Upper lobe of left lung (tissue), 6 donors: ENCODE measurements around the gene PAPPA. TPM values are rescaled to one million over a fixed set of nuclear protein-coding genes. Genes with fewer than 3 reads are reported as not detected.

ENCODE experiments used
- ATAC-seq, 2 donors: fragments of 200-7000 bp; cut with Tn5 transposase; one replicate each; pipeline ENCODE4 v1.9.1; 2022; ENCODE audit warnings: mild to moderate bottlenecking in 2 of 2, moderate library complexity in 2 of 2; ENCODE audit not compliant: low FRiP score in 2 of 2
- DNase-seq, 2 donors: peaks; one replicate each; pipeline ENCODE4 v3.0.0-alpha.2; 2019 to 2020
- H3K27ac ChIP-seq, 4 donors: fragments of 200-600 bp; sonication (generic); one replicate each; pipeline ENCODE4 v1.5.1; 2016 to 2019
- H3K27me3 ChIP-seq, 4 donors: fragments of 200-600 bp; sonication (generic); one replicate each; pipeline ENCODE4 v1.5.1; 2017 to 2019
- H3K36me3 ChIP-seq, 4 donors: fragments of 200-600 bp; sonication (generic); one replicate each; pipeline ENCODE4 v1.5.1; 2016 to 2019
- H3K4me1 ChIP-seq, 4 donors: fragments of 200-600 bp; sonication (generic); one replicate each; pipeline ENCODE4 v1.5.1; 2018 to 2019
- H3K4me3 ChIP-seq, 4 donors: fragments of 200-600 bp; sonication (generic); one replicate each; pipeline ENCODE4 v1.5.1; 2017 to 2019; ENCODE audit warnings: mild to moderate bottlenecking in 2 of 4, moderate library complexity in 1 of 4
- H3K9me3 ChIP-seq, 4 donors: fragments of 200-600 bp; sonication (generic); one replicate each; pipeline ENCODE4 v1.5.1; 2018 to 2019
- EP300 ChIP-seq, 4 donors: sonication (generic); formaldehyde crosslinking; IDR thresholded peaks; one replicate each; pipeline ENCODE4 v1.5.1; 2017; ENCODE audit warnings: antibody characterized with exemption in 4 of 4, control low read depth in 2 of 4
- POLR2A ChIP-seq, 4 donors: fragments of 450-650 bp; IDR thresholded peaks; one replicate each; pipeline ENCODE4 v1.5.1; 2016 to 2017; ENCODE audit warnings: antibody characterized with exemption in 4 of 4, mild to moderate bottlenecking in 2 of 4
- POLR2AphosphoS5 ChIP-seq, 2 donors: sonication (generic); formaldehyde crosslinking; IDR thresholded peaks; one replicate each; pipeline ENCODE4 v1.5.1; 2017; ENCODE audit warnings: antibody characterized with exemption in 2 of 2
- WGBS, 2 donors: methylation state at CpG; one replicate each; pipeline ENCODE4 v1.1.5; 2017 to 2018; 5-methylcytosine and 5-hydroxymethylcytosine counted together
- total RNA-seq, 6 donors: library from RNA; depleted of rRNA in 4 of 6; stranded (reverse); fragments of >200 nt in 4 of 6; gene quantifications; one replicate each; pipeline versions ENCODE4 v1.1.0 to v1.2.1, GENCODE V29; 2016 to 2021
- TF ChIP-seq, protein P1 (sequence below), 6 experiments: fragments of 450-650 bp in 4 of 6; fragments of 200-600 bp in 2 of 6; sonication (generic) in 2 of 6; IDR thresholded peaks; one replicate each; pipeline ENCODE4 v1.5.1; 2016 to 2019; ENCODE audit warnings: antibody characterized with exemption in 6 of 6
- donor health status: DM: no; HTN: no; CAD: no; lungs with moderate emphysema.
- donor health status: DM: no; HTN: yes; CAD: no; lungs with severe emphysema.

Gene PAPPA
- total RNA-seq, 6 donors from 2014 or later, result 0.46 to 2.9 (median 1.1) TPM

GRCh38 chr9:116234081-116234480, 80.5 kb downstream of the PAPPA start:
- Histone ChIP-seq H3K36me3 (no peaks in the 10 kb centered on the region), H3K4me3 (no peak overlapping the region), H3K27me3 (no peaks in the 10 kb centered on the region), H3K9me3 (no peaks in the 10 kb centered on the region), H3K27ac (no peak overlapping the region), H3K4me1 (no peaks in the 10 kb centered on the region)
- DNase-seq (no peak), ATAC-seq (peak in 1 of 2 donors; percentile 78)
- TF ChIP-seq POLR2AphosphoS5 (IDR thresholded peaks at IDR 0.05) (no peak), POLR2A (IDR thresholded peaks at IDR 0.05) (no peak), EP300 (IDR thresholded peaks at IDR 0.05) (no peak)
- TF ChIP-seq, protein P1, sequence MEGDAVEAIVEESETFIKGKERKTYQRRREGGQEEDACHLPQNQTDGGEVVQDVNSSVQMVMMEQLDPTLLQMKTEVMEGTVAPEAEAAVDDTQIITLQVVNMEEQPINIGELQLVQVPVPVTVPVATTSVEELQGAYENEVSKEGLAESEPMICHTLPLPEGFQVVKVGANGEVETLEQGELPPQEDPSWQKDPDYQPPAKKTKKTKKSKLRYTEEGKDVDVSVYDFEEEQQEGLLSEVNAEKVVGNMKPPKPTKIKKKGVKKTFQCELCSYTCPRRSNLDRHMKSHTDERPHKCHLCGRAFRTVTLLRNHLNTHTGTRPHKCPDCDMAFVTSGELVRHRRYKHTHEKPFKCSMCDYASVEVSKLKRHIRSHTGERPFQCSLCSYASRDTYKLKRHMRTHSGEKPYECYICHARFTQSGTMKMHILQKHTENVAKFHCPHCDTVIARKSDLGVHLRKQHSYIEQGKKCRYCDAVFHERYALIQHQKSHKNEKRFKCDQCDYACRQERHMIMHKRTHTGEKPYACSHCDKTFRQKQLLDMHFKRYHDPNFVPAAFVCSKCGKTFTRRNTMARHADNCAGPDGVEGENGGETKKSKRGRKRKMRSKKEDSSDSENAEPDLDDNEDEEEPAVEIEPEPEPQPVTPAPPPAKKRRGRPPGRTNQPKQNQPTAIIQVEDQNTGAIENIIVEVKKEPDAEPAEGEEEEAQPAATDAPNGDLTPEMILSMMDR (IDR thresholded peaks at IDR 0.05), result no peak
- WGBS, 2 donors, result 55 to 63% methylated on average over 4 of the region's 4 CpGs

DNA sequence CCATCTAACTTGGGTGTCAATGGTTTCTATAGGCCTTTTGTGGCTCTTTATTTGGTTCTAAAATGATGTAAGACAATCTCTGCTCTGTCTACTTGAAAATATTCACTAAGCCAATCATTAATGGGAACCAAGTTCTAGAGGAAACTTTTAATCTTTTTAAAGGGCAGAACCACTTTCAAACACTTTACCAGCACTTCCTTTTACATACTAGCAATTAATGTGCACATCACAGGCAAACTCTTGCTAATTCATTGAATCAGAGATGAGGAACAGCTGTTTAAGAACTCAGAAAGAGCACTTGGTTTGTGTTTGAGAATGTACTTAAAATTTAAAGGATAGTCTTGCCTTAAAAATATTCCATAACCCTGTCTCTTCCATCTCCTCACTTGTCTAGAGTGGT, 83.4 kb downstream of the PAPPA start:
- Histone ChIP-seq H3K4me1 (no peaks in the 10 kb centered on the region), H3K27me3 (no peaks in the 10 kb centered on the region), H3K27ac (no peak overlapping the region), H3K36me3 (no peaks in the 10 kb centered on the region), H3K4me3 (no peak overlapping the region), H3K9me3 (no peaks in the 10 kb centered on the region)
- DNase-seq, result no peak
- no peak for ATAC-seq
- TF ChIP-seq EP300 (IDR thresholded peaks at IDR 0.05) (no peak), POLR2AphosphoS5 (IDR thresholded peaks at IDR 0.05) (no peak), POLR2A (IDR thresholded peaks at IDR 0.05) (no peak)
- TF ChIP-seq, protein P1 (IDR thresholded peaks at IDR 0.05), result no peak

- no peaks in the 10 kb centered on the region for H3K27me3 ChIP-seq
- no peak for TF ChIP-seq EP300 (IDR thresholded peaks at IDR 0.05)
- TF ChIP-seq, protein P1 (IDR thresholded peaks at IDR 0.05), result no peak
- no peak for TF ChIP-seq POLR2AphosphoS5 (IDR thresholded peaks at IDR 0.05)
- TF ChIP-seq POLR2A (IDR thresholded peaks at IDR 0.05), result no peak
- no peak for ATAC-seq
- H3K27ac ChIP-seq, result no peak overlapping the region
- no peak overlapping the region for H3K4me3 ChIP-seq
- no peaks in the 10 kb centered on the region for H3K9me3 ChIP-seq
- H3K4me1 ChIP-seq, result no peaks in the 10 kb centered on the region
- no peak for DNase-seq
- 75 to 79% methylated on average over 4 of the region's 4 CpGs for WGBS, 2 donors
- no peaks in the 10 kb centered on the region for H3K36me3 ChIP-seq
These were observed 83.9 kb downstream of the PAPPA start for GRCh38 chr9:116237456-116237855.

GRCh38 chr9:116238225-116238624, 84.6 kb downstream of the PAPPA start:
- Histone ChIP-seq H3K4me3 (no peak overlapping the region), H3K4me1 (no peaks in the 10 kb centered on the region), H3K9me3 (no peaks in the 10 kb centered on the region), H3K27me3 (no peaks in the 10 kb centered on the region), H3K27ac (no peak overlapping the region), H3K36me3 (no peaks in the 10 kb centered on the region)
- 55 to 76% methylated on average over 2 of the region's 2 CpGs for WGBS, 2 donors
- ATAC-seq (peak; percentile 45 to 87), DNase-seq (peak in 1 of 2 donors; percentile 50)
- TF ChIP-seq EP300 (IDR thresholded peaks at IDR 0.05), result peak in 1 of 4 donors; percentile 73
- no peak for TF ChIP-seq POLR2AphosphoS5 (IDR thresholded peaks at IDR 0.05)

DNA sequence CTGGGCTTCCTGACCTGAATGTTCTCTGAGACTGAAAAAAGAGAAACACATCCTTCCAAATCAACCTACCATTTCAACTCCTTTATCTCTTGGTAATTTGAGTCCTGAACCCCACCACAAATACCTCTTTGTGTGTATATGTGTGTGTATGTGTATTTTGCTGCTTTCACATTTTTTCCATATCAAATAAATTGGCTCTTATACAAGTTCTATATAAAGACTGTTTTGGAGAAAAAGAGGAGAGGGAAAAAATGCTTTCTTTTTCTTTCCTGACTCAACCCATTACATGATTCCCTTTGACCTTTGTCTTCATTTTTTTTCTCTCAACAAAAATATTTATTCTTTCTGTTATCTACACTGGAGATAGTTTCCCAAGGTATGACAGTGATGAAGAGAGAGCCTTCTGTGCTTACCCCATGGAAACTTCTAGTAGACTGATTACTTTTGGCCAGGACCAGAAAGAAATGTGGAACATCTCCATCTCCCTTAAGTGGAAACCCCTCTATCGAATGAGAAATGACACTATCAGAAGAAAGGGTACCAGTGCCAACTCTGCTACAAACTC, 85.3 kb downstream of the PAPPA start:
- Histone ChIP-seq H3K9me3 (no peaks in the 10 kb centered on the region), H3K27me3 (no peaks in the 10 kb centered on the region), H3K27ac (no peak overlapping the region), H3K4me3 (no peak overlapping the region), H3K4me1 (no peaks in the 10 kb centered on the region), H3K36me3 (no peaks in the 10 kb centered on the region)
- WGBS, 2 donors, result 71 to 76% methylated on average over 1 of the region's 1 CpG
- DNase-seq, result no peak
- TF ChIP-seq, protein P1 (IDR thresholded peaks at IDR 0.05), result no peak
- TF ChIP-seq POLR2AphosphoS5 (IDR thresholded peaks at IDR 0.05) (no peak), EP300 (IDR thresholded peaks at IDR 0.05) (no peak), POLR2A (IDR thresholded peaks at IDR 0.05) (no peak)
- ATAC-seq, result no peak
